A549 treated with AZD2906 at 1 μM for 4 hours (cell line): Measurements from ENCODE around the gene CHRNB2. TPM values are rescaled to one million over a fixed set of nuclear protein-coding genes. Genes with fewer than 3 reads are reported as not detected.

Experiments used
- total RNA-seq: library from RNA; stranded (reverse); fragments of 200-300 nt; extraction: Qiagen RNA extraction; gene quantifications from 5 replicates; pipeline ENCODE4 v1.2.3, GENCODE V29; 2022

Gene CHRNB2, protein sequence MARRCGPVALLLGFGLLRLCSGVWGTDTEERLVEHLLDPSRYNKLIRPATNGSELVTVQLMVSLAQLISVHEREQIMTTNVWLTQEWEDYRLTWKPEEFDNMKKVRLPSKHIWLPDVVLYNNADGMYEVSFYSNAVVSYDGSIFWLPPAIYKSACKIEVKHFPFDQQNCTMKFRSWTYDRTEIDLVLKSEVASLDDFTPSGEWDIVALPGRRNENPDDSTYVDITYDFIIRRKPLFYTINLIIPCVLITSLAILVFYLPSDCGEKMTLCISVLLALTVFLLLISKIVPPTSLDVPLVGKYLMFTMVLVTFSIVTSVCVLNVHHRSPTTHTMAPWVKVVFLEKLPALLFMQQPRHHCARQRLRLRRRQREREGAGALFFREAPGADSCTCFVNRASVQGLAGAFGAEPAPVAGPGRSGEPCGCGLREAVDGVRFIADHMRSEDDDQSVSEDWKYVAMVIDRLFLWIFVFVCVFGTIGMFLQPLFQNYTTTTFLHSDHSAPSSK
- total RNA-seq = 0.32 to 0.51 TPM (median 0.39 TPM) in 5 replicates

DNA sequence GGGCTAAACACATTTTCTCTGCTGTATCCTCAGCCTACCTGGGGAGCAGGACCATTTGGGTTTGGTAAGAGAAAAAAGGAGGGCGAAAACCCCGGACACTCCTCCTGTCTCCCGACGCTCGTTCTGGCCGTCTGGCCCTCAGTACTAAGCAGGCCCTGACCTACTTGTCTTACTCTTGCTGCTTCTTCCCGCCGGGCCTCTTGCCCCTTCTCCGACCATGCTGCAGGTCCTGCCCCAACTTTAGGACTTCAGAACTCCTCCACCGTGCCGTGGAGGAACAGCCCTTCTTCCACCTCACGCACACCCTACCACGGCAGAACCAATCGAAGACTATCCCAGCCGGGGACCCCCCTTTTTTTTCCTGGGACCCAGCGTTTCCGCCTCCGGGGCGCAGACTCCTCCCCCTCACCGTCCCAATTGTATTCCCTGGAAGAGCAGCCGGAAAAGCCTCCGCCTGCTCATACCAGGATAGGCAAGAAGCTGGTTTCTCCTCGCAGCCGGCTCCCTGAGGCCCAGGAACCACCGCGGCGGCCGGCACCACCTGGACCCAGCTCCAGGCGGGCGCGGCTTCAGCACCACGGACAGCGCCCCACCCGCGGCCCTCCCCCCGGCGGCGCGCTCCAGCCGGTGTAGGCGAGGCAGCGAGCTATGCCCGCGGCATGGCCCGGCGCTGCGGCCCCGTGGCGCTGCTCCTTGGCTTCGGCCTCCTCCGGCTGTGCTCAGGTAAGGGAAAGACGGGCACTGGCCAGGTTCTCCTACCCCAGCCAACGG lies at the start of gene CHRNB2:
Gene CHRNB2 (plus strand): TSS at position 393 of the 771 bp plus-strand sequence. CDS start 267 bp downstream, at position 660.

DNA sequence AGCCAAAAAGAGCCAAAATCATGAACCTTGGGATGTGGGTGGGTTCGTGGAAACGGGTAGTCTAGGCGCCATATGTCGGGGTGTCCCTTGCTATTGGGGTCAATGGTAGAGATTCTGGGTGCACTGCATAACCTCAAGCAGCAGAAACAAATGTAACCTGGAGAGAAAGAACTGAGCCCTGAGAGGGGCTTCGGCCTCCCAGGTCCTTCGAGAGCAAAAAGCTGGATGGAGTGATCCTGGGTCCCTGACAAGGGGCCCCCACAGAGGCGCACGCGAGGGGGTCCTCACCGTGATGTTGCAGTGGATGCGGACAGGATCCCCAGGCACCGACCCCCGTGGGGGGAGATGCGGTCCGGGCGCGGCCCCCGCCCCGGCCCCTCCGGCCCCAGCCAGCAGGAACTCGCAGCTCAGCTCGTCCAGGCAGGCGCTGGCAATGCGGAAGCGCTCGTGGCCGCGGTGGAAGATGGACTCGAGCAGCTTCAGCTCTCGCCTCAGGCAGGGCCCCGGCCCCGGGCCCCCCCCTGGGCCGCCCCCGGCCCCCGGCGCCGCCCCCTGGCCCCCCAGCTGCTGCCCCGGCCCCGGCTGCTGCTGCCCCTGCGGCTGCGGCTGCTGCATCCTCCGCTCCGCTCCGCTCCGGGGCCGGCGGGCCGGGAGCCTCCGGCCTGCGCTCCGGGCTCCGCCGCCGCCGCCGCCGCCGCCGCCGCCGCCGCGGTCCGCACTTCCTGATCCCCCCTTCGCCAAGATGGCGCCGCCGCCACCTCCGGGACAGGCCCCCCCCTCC lies 9.4 kb upstream of the CHRNB2 start, which contains the start of gene UBE2Q1:
Gene UBE2Q1 (minus strand): TSS at position 724 of the 781 bp plus-strand sequence. CDS start 109 bp downstream, at position 615.

DNA sequence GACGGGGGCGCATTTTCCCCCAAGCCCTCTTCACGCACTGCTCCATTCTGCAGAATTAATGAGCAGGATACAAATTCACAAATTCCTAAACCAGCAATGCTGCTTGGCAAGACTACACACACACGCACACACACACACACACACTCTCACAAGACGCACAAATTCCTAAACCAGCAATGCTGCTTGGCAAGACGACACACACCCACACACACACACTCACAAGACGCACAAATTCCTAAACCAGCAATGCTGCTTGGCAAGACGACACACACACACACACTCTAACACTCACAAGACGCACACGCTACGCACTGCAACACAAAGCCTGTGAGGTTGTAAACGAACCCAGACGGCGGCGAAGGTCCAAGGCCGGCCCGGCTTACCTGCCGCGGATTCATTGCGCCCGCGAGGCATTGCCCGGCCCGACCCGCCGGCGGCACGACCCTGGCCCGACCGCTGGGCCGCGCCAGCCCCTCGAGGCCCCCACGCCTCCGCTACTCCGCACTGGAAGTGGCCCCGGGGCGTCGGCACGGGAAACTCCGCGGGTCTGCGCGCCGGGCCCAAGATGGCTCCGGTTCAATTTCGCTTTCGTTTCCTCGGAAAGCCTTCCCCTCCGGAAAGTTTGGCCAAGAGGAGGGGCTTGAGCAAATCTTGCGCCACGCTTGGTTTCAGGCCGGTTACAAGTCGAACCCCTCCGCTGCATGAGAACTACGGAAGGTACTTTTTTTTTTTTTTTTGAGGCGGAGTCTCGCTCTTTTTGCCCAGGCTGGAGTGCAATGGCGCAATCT lies 40.2 kb downstream of the CHRNB2 start, which contains the start of gene ADAR:
Gene ADAR (minus strand): TSS at position 578 of the 788 bp plus-strand sequence. CDS start 180 bp downstream, at position 398.

Other genes starting within 250 kb of the CHRNB2 start
- gene AQP10, start 246.7 kb upstream of the CHRNB2 start, total RNA-seq = not detected in 5 replicates
- gene ATP8B2, start 242.3 kb upstream of the CHRNB2 start, total RNA-seq = 30.7 to 36.3 TPM (median 35.6 TPM) in 5 replicates
- 22.3 to 28.8 TPM (median 23.7 TPM) in 5 replicates for gene IL6R, start 162.4 kb upstream of the CHRNB2 start, total RNA-seq
- 0.05 to 0.06 TPM in 2 of 5 replicates, not detected in the others for gene TDRD10, start 65.6 kb upstream of the CHRNB2 start, total RNA-seq
- gene SHE, start 65.4 kb upstream of the CHRNB2 start, total RNA-seq = 0.10 to 0.17 TPM (median 0.15 TPM) in 5 replicates
- 49.4 to 65.4 TPM (median 58.8 TPM) in 5 replicates for gene UBE2Q1, start 9.1 kb upstream of the CHRNB2 start, total RNA-seq
- 64.8 to 79.2 TPM (median 70.8 TPM) in 5 replicates for gene ADAR, start 40.4 kb downstream of the CHRNB2 start, total RNA-seq